Caco-2 (cell line): ENCODE measurements around the gene ABCC9. TPM values are rescaled to one million over a fixed set of nuclear protein-coding genes. Genes with fewer than 3 reads are reported as not detected.

ENCODE experiments used
- BruUV-seq: library from RNA; stranded (reverse); fragments of 400-500 nt; replicated peaks from 2 replicates; lab custom pipeline; 2021; lab: Mats Ljungman, UMichigan
- CTCF ChIA-PET: fragments of 300-600 bp; sonication (Branson Sonifier 250); formaldehyde crosslinking; loops from one replicate; lab custom pipeline; 2022; ENCODE audit warnings: antibody characterized with exemption; lab: Charles Lee
- POLR2A ChIA-PET: fragments of 300-600 bp; sonication (Branson Sonifier 250); formaldehyde crosslinking; loops from one replicate; lab custom pipeline; 2022; ENCODE audit warnings: antibody characterized with exemption; lab: Charles Lee
- DNase-seq, 2 experiments: peaks; one replicate each; pipeline versions ENCODE4 v3.0.0 to v3.0.0-alpha.2; 2020 to 2022
- H3K27me3 ChIP-seq: replicated peaks from 2 replicates; pipeline ENCODE4 v1.6.0; 2011; ENCODE audit warnings: low read length; ENCODE audit not compliant: control insufficient read depth, insufficient read depth
- H3K36me3 ChIP-seq: 2 replicates; pipeline ENCODE4 v1.5.1; 2011; ENCODE audit warnings: low read length; ENCODE audit not compliant: control insufficient read depth, insufficient read depth
- H3K4me1 ChIP-seq: fragments of 250-450 bp; sonication (Bioruptor Pico); 2 replicates; pipeline ENCODE4 v1.5.1; 2020; ENCODE audit warnings: mild to moderate bottlenecking
- H3K4me3 ChIP-seq: 2 replicates; pipeline ENCODE4 v1.5.1; 2011; ENCODE audit warnings: low read depth, mild to moderate bottlenecking, control low read depth, low read length
- H3K9me3 ChIP-seq: fragments of 250-450 bp; sonication (Bioruptor Pico); 2 replicates; pipeline ENCODE4 v1.5.1; 2020; ENCODE audit warnings: mild to moderate bottlenecking, moderate library complexity
- H3K27ac Mint-ChIP-seq: one replicate; pipeline ENCODE4 v1.8.0; 2022; ENCODE audit warnings: mixed read lengths; ENCODE audit not compliant: unreplicated experiment
- H3K27me3 Mint-ChIP-seq: one replicate; pipeline ENCODE4 v1.8.0; 2022; ENCODE audit warnings: mixed read lengths; ENCODE audit not compliant: insufficient read depth, unreplicated experiment
- H3K36me3 Mint-ChIP-seq: one replicate; pipeline ENCODE4 v1.8.0; 2022; ENCODE audit warnings: mild to moderate bottlenecking, mixed read lengths; ENCODE audit not compliant: insufficient read depth, unreplicated experiment
- H3K4me1 Mint-ChIP-seq: one replicate; pipeline ENCODE4 v1.8.0; 2022; ENCODE audit warnings: low read depth, mixed read lengths; ENCODE audit not compliant: unreplicated experiment
- H3K4me3 Mint-ChIP-seq: one replicate; pipeline ENCODE4 v1.8.0; 2022; ENCODE audit warnings: mild to moderate bottlenecking, moderate library complexity, mixed read lengths; ENCODE audit not compliant: unreplicated experiment
- H3K9me3 Mint-ChIP-seq: one replicate; pipeline ENCODE4 v1.8.0; 2022; ENCODE audit warnings: mixed read lengths; ENCODE audit not compliant: unreplicated experiment
- intact Hi-C: fragments of 100-400 bp; cut with micrococcal nuclease; formaldehyde crosslinking; loops from one replicate; pipeline ENCODE4 v1.10.0; 2022; ENCODE audit not compliant: unreplicated experiment
- total RNA-seq: library from RNA; stranded (reverse); gene quantifications from 2 replicates; pipeline ENCODE4 v1.2.3, GENCODE V29; 2022
- TF ChIP-seq, protein P1 (sequence below), 2 experiments: fragments of 200-600 bp in 1 of 2; IDR thresholded peaks; 1 replicate in 1 of 2; 2 replicates in 1 of 2; pipeline versions ENCODE4 v1.5.1 to v1.8.0; 2011 to 2022; ENCODE audit warnings: antibody characterized with exemption in 1 of 2, control low read depth in 1 of 2, inconsistent platforms in 1 of 2, low read depth in 1 of 2, low read length in 1 of 2, mild to moderate bottlenecking in 1 of 2, moderate library complexity in 1 of 2; ENCODE audit not compliant: insufficient read depth in 1 of 2, severe bottlenecking in 1 of 2, unreplicated experiment in 1 of 2

ABCC9 gene
- total RNA-seq, 1 experiment from 2014 or later, result 130 TPM

DNA sequence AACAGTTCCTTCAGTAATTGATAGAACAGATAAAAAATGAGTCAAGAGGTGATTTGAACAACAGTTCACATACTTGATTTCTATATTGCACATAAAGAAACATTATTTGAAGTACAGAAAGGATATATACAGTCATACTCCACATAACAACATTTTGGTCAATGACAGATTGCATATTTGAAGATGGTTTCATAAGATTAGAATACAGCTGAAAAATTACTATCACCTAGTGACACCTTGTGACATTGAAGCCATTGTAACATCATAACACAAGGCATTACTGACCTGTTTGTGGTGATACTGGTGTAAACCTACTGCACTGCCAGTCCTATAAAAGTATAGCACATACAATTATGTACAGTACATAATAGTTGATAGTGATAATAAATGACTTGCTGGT, 43.1 kb upstream of the ABCC9 start:
- Histone ChIP-seq H3K4me1 (peaks cover 8% of the 10 kb centered on the region), H3K4me3 (no peak overlapping the region), H3K9me3 (no peaks in the 10 kb centered on the region), H3K36me3 (no peaks in the 10 kb centered on the region), H3K27me3 (no peaks in the 10 kb centered on the region)
- Mint-ChIP-seq H3K9me3 (peaks cover 19% of the 10 kb centered on the region), H3K36me3 (no peaks in the 10 kb centered on the region), H3K4me3 (no peak overlapping the region), H3K27ac (no peak overlapping the region), H3K4me1 (peaks cover 30% of the 10 kb centered on the region), H3K27me3 (no peaks in the 10 kb centered on the region)
- intact Hi-C loops, result no loop called here
- TF ChIP-seq, protein P1, sequence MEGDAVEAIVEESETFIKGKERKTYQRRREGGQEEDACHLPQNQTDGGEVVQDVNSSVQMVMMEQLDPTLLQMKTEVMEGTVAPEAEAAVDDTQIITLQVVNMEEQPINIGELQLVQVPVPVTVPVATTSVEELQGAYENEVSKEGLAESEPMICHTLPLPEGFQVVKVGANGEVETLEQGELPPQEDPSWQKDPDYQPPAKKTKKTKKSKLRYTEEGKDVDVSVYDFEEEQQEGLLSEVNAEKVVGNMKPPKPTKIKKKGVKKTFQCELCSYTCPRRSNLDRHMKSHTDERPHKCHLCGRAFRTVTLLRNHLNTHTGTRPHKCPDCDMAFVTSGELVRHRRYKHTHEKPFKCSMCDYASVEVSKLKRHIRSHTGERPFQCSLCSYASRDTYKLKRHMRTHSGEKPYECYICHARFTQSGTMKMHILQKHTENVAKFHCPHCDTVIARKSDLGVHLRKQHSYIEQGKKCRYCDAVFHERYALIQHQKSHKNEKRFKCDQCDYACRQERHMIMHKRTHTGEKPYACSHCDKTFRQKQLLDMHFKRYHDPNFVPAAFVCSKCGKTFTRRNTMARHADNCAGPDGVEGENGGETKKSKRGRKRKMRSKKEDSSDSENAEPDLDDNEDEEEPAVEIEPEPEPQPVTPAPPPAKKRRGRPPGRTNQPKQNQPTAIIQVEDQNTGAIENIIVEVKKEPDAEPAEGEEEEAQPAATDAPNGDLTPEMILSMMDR (IDR thresholded peaks at IDR 0.05; ENCODE audit: insufficient read depth in 1 of 2, low read depth in 1 of 2, low read length in 1 of 2, severe bottlenecking in 1 of 2, unreplicated experiment in 1 of 2), result no peak
- CTCF ChIA-PET, result interaction anchor here (1.0 kb wide), 1 partner anchor 287 kb away, joined by 3 read pairs; no protein-coding TSS in a partner anchor
- POLR2A ChIA-PET, result no interaction called here
- no peak for DNase-seq
- BruUV-seq, result no TSS peak

DNA sequence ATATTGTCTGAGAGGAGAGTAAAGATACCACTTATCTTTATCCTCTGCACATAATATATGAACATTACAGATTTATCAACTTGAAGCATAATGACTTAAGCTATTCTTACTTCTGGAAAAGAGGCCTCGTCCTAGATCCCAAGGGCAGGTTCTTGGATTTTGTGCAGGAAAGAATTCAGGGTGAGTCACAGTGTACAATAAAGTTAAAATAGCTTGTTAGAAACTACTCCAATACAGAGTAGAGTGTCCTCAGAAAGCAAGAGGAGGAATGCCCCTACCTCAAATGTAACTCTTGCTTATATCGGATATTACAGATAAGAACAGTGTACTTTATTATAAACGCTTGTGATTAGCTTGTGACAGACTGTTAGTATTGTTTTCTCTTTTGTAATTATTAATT, 41.9 kb upstream of the ABCC9 start:
- TF ChIP-seq, protein P1 (IDR thresholded peaks at IDR 0.05; ENCODE audit: insufficient read depth in 1 of 2, low read depth in 1 of 2, low read length in 1 of 2, severe bottlenecking in 1 of 2, unreplicated experiment in 1 of 2), result no peak
- Histone ChIP-seq H3K4me1 (peaks cover 8% of the 10 kb centered on the region), H3K4me3 (no peak overlapping the region), H3K9me3 (no peaks in the 10 kb centered on the region), H3K27me3 (no peaks in the 10 kb centered on the region), H3K36me3 (no peaks in the 10 kb centered on the region)
- Mint-ChIP-seq H3K4me3 (no peak overlapping the region), H3K4me1 (peaks cover 30% of the 10 kb centered on the region), H3K27ac (no peak overlapping the region), H3K36me3 (no peaks in the 10 kb centered on the region), H3K27me3 (no peaks in the 10 kb centered on the region), H3K9me3 (peaks cover 19% of the 10 kb centered on the region)
- intact Hi-C loops, result loop anchor here (2.0 kb wide), 1 partner anchor 164 kb away; no protein-coding TSS in a partner anchor
- ChIA-PET POLR2A (no interaction called here), CTCF (interaction anchor here (1.2 kb wide), 1 partner anchor 285 kb away, joined by 4 read pairs; no protein-coding TSS in a partner anchor)
- BruUV-seq, result no TSS peak
- no peak for DNase-seq

DNA sequence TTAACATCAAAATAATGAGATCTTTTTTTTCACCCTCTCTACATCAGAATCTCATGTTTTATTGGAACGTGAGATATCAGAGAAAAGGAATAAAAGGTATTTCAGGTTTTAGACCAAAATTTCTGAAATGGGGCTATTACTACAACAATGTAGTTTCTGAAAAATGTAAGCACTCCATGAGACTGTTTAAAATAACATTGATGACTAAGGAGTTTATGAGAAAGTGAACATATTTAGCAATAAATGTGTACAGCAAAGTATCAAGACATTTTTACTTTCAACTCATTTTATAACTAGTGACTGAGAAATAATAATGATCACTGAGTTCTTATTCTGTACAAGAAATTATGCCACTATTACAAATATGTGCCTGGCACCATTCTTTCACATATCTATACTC, 39.3 kb upstream of the ABCC9 start:
- no peak overlapping the region for H3K4me3 Mint-ChIP-seq
- no TSS peak for BruUV-seq
- no peak for DNase-seq
- no peaks in the 10 kb centered on the region for H3K9me3 ChIP-seq
- no peaks in the 10 kb centered on the region for H3K36me3 Mint-ChIP-seq
- H3K27me3 Mint-ChIP-seq, result no peaks in the 10 kb centered on the region
- H3K4me1 Mint-ChIP-seq, result peaks cover 17% of the 10 kb centered on the region
- no peaks in the 10 kb centered on the region for H3K36me3 ChIP-seq
- ChIA-PET CTCF (no interaction called here), POLR2A (no interaction called here)
- H3K27me3 ChIP-seq, result no peaks in the 10 kb centered on the region
- no peak overlapping the region for H3K27ac Mint-ChIP-seq
- TF ChIP-seq, protein P1 (IDR thresholded peaks at IDR 0.05; ENCODE audit: insufficient read depth in 1 of 2, low read depth in 1 of 2, low read length in 1 of 2, severe bottlenecking in 1 of 2, unreplicated experiment in 1 of 2), result no peak
- H3K4me3 ChIP-seq, result no peak overlapping the region
- peaks cover 19% of the 10 kb centered on the region for H3K9me3 Mint-ChIP-seq
- H3K4me1 ChIP-seq, result peaks cover 8% of the 10 kb centered on the region
- intact Hi-C loops, result no loop called here
